Subcutaneous abdominal adipose tissue (tissue), 5 donors: ENCODE measurements around the gene ANKRD9.
A peak's percentile ranks its signal among the peaks of the same experiment; 100 is the strongest.

Source experiments
- H3K27ac ChIP-seq: one replicate; pipeline ENCODE4 v1.7.0; 2013; ENCODE audit warnings: low read depth, mild to moderate bottlenecking, inconsistent platforms, low read length, moderate library complexity
- H3K27me3 ChIP-seq, 5 donors: one replicate each; pipeline ENCODE4 v1.7.0; 2013; ENCODE audit warnings: low read length in 5 of 5, inconsistent platforms in 1 of 5; ENCODE audit not compliant: control insufficient read depth in 5 of 5, insufficient read depth in 4 of 5
- H3K36me3 ChIP-seq, 5 donors: one replicate each; pipeline ENCODE4 v1.7.0; 2013; ENCODE audit warnings: low read length in 5 of 5; ENCODE audit not compliant: control insufficient read depth in 5 of 5, insufficient read depth in 5 of 5
- H3K4me1 ChIP-seq, 5 donors: one replicate each; pipeline ENCODE4 v1.7.0; 2013; ENCODE audit warnings: low read length in 5 of 5, mild to moderate bottlenecking in 3 of 5, moderate library complexity in 1 of 5; ENCODE audit not compliant: control insufficient read depth in 5 of 5, insufficient read depth in 5 of 5
- H3K4me3 ChIP-seq, 5 donors: one replicate each; pipeline ENCODE4 v1.7.0; 2013; ENCODE audit warnings: low read length in 5 of 5, low read depth in 1 of 5
- H3K9ac ChIP-seq, 5 donors: one replicate each; pipeline ENCODE4 v1.7.0; 2013; ENCODE audit warnings: low read length in 5 of 5, mild to moderate bottlenecking in 4 of 5, moderate library complexity in 3 of 5
- H3K9me3 ChIP-seq, 5 donors: one replicate each; pipeline ENCODE4 v1.7.0; 2013; ENCODE audit warnings: low read length in 5 of 5; ENCODE audit not compliant: control insufficient read depth in 5 of 5
- donor health status: healthy.
- donor health status: healthy.
- donor health status: healthy.
- donor health status: healthy.
- donor health status: healthy.

ANKRD9 gene

GRCh38 chr14:102510616-102511520 lies 1.3 kb upstream of the ANKRD9 start:
- Histone ChIP-seq H3K36me3 (peaks cover 0 to 20% (median 8%) of the 10 kb centered on the region in 5 donors), H3K4me3 (peak overlapping the region in 4 of 5 donors; percentile 64 to 77 (median 69)), H3K27ac (peak overlapping the region; percentile 52), H3K27me3 (no peaks in the 10 kb centered on the region), H3K9me3 (no peaks in the 10 kb centered on the region), H3K9ac (peak overlapping the region in 2 of 5 donors; percentile 64 to 79), H3K4me1 (peaks cover 2 to 44% (median 33%) of the 10 kb centered on the region in 5 donors)

- Histone ChIP-seq H3K27me3 (no peaks in the 10 kb centered on the region), H3K27ac (peak overlapping the region; percentile 75), H3K9me3 (no peaks in the 10 kb centered on the region), H3K36me3 (peaks cover 0 to 24% (median 8%) of the 10 kb centered on the region in 5 donors), H3K9ac (peak overlapping the region; percentile 52 to 88 (median 82)), H3K4me1 (peaks cover 2 to 44% (median 33%) of the 10 kb centered on the region in 5 donors), H3K4me3 (peak overlapping the region; percentile 47 to 65 (median 58))
Observed at GRCh38 chr14:102508774-102509745, 516 bp downstream of the ANKRD9 start.

DNA sequence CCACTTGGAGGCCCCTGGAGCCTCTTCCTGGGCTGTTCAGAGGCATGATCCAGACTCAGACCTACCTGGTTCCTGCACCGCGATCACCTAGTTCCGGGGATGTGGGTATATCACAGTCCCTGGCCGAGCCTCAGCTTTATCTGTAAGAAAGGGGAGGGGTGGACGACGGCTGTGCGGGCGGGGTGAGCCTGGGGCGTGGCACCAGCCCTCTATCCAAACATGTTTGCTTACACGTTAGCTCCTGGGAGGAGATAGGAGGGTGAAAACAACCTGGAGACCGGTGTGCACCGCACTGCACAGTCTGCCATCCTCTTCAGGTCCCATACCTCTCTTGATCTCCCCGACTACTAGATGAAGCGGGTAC lies 1.2 kb downstream of the ANKRD9 start:
- H3K4me1 ChIP-seq, result peaks cover 2 to 44% (median 33%) of the 10 kb centered on the region in 5 donors
- H3K9me3 ChIP-seq, result no peaks in the 10 kb centered on the region
- H3K4me3 ChIP-seq, result peak overlapping the region; percentile 47 to 65 (median 58)
- peak overlapping the region; percentile 75 for H3K27ac ChIP-seq
- peak overlapping the region in 4 of 5 donors; percentile 73 to 88 (median 84) for H3K9ac ChIP-seq
- no peaks in the 10 kb centered on the region for H3K27me3 ChIP-seq
- peaks cover 0 to 24% (median 8%) of the 10 kb centered on the region in 5 donors for H3K36me3 ChIP-seq

- Histone ChIP-seq H3K4me3 (no peak overlapping the region), H3K9me3 (no peaks in the 10 kb centered on the region), H3K4me1 (peaks cover 2 to 43% (median 33%) of the 10 kb centered on the region in 5 donors), H3K9ac (peak overlapping the region in 1 of 5 donors; percentile 88), H3K27me3 (no peaks in the 10 kb centered on the region), H3K36me3 (peaks cover 0 to 24% (median 8%) of the 10 kb centered on the region in 5 donors), H3K27ac (peak overlapping the region; percentile 75)
Observed at GRCh38 chr14:102507857-102508312, 1.7 kb downstream of the ANKRD9 start.

- Histone ChIP-seq H3K4me3 (no peak overlapping the region), H3K27me3 (no peaks in the 10 kb centered on the region), H3K9me3 (no peaks in the 10 kb centered on the region), H3K36me3 (peaks cover 0 to 24% (median 8%) of the 10 kb centered on the region in 5 donors), H3K9ac (no peak overlapping the region), H3K27ac (no peak overlapping the region), H3K4me1 (peaks cover 2 to 38% (median 30%) of the 10 kb centered on the region in 5 donors)
Observed at GRCh38 chr14:102507081-102507856, 2.3 kb downstream of the ANKRD9 start.

DNA sequence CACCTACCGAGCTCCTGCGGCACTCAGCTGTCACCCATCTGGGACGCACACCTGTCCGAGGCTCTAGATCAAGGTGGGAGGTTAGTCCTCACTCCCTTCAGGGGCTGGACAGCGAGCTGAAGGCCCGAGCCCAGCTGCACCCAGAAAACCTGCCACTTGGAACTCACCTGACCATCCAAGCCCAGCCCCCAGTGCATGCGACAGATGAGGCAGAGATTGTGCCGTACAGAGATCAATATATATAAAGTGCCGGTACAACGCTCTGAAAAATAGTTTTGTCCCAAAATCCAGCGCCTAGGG lies 3.0 kb downstream of the ANKRD9 start:
- no peaks in the 10 kb centered on the region for H3K27me3 ChIP-seq
- H3K9me3 ChIP-seq, result no peaks in the 10 kb centered on the region
- H3K9ac ChIP-seq, result no peak overlapping the region
- peaks cover 0 to 24% (median 8%) of the 10 kb centered on the region in 5 donors for H3K36me3 ChIP-seq
- H3K27ac ChIP-seq, result no peak overlapping the region
- H3K4me3 ChIP-seq, result no peak overlapping the region
- H3K4me1 ChIP-seq, result peaks cover 2 to 31% (median 23%) of the 10 kb centered on the region in 5 donors

DNA sequence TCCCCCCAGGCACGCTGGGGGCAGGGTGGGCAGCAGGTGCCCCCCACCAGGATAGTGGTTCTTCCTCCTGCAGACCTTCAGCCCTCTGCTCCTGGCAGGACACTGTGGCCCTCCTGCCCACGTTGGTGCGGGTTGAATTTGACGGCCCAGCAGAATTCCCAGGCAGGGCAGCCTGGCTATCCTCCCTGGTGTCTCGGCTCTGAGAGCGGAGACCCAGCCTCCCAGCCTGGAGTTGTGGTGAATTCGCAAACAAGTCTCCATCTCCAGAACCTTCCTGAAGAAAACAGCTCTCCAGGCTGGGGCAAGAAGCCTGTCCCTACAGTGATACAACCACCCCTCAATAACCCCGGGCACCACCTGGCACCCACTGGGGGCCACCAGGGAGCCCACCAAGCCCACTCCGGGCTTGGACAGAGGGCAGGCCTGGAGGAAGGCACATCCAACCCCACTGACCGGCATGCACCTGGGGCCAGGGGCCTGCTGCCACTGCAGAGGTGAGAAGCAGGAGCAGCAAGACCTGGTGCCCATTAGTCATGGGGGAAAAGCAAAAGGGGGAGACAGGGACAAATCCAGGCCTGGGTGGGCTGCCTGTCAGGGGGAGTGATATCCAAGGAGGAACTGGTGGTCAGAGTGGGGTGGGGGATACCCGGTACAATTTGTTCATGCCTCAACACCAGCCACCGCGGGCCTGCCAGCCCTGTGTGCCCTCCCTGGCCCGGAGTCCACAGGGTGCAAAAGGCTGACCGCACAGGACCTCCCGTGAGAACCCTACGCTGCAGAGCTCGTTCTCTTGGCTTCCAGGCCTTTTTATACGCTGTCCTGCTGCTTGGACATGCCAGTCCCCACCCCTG lies 3.6 kb downstream of the ANKRD9 start:
- Histone ChIP-seq H3K9ac (no peak overlapping the region), H3K4me3 (no peak overlapping the region), H3K27ac (no peak overlapping the region), H3K4me1 (peaks cover 2 to 28% (median 17%) of the 10 kb centered on the region in 5 donors), H3K36me3 (peaks cover 0 to 24% (median 8%) of the 10 kb centered on the region in 5 donors), H3K27me3 (no peaks in the 10 kb centered on the region), H3K9me3 (no peaks in the 10 kb centered on the region)

GRCh38 chr14:102505000-102505619 lies 4.5 kb downstream of the ANKRD9 start:
- Histone ChIP-seq H3K36me3 (peaks cover 0 to 24% (median 8%) of the 10 kb centered on the region in 5 donors), H3K4me3 (no peak overlapping the region)

More at GRCh38 chr14:102505000-102505619, 4.5 kb downstream of the ANKRD9 start:
- peaks cover 0 to 28% (median 17%) of the 10 kb centered on the region in 5 donors for H3K4me1 ChIP-seq
- H3K27me3 ChIP-seq, result no peaks in the 10 kb centered on the region
- no peaks in the 10 kb centered on the region for H3K9me3 ChIP-seq
- H3K27ac ChIP-seq, result no peak overlapping the region
- peak overlapping the region in 1 of 5 donors; percentile 33 for H3K9ac ChIP-seq
